GM21786 (cell line): Measurements from ENCODE around the gene HTR3A.

Experiments used
- ATAC-seq: cut with Tn5 transposase; IDR thresholded peaks from one replicate; pipeline ENCODE4 v1.9.1; 2021; ENCODE audit not compliant: unreplicated experiment

HTR3A gene

DNA sequence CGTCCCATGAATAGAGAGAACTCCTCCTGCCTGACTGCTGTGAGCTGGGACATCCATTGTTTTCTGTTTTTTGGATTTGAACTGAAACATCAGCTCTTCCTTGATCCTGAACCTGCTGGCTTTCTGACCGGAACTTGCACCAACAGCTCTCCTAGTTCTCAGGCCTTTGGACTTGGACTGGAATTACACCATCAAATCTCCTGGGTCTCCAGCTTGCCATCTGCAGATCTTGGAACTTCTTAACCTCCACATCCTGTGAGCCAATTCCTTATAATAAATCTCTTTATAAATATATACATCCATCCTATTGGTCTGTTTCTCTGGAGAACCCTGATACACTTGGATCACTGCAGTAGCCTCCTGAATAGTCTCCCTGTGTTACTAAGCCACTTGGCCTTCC is 42.1 kb downstream of the HTR3A start:
- ATAC-seq = no peak

DNA sequence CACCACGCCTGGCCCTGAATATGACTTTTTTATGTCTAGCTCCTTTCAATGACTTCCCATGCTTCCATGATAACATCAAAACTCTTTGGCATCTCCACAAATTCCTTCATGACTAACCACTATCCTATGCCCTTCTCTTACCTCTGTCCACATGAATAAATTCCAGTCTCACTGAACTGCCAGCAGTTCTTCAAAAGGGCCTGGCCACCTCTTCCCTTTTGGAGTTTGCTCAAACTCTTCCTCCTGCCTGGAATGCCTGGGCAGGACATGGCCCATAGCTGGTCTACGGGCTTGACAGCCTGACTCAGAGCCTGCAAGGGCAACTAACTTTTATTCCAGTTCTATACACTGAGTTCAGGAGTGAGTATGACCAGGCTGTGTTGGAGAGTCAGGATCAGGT is 42.8 kb downstream of the HTR3A start:
- ATAC-seq = no peak

DNA sequence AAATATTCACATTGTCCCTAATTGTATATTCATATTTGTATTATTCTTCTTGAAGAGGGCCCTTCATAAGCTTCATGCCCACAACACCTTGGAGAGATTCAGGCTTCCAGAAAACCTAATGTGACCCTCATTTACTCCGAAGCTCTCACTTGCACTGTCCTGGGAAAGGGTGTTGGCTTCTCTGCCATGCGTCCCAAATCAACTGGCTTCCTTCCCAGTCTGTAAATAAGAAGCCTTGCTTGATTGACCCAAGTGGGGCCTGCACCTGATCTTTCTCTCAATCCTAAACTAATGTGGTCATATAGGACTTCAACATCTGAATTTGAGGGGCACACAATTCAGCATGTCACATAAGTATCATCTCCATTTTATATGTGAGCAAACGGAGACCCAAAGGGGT is 44.1 kb downstream of the HTR3A start:
- ATAC-seq = no peak

GRCh38 chr11:114019574-114019973 is 44.7 kb downstream of the HTR3A start:
- no peak for ATAC-seq

- ATAC-seq = no peak
Measured at GRCh38 chr11:114025329-114025907, 50.5 kb downstream of the HTR3A start.

DNA sequence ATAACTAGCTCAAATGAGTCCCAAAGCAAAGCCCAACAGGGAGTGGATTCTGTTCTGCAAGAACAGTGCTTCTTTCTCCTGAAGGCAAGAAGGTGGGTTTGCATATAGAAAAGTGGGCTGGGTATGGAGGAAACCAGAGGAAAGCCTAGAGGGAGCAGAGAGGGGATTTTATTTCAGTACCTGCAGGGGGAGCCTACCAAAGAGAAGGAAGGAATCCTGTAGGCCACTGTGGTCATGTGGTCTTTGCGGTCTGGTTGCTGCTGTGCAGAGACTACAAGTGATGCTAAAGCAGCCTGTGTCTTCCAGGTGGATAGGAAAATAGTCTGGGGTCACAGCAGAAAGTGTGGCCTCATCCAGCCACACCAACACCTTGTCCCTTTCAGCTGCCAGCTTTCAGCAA is 51.4 kb downstream of the HTR3A start:
- ATAC-seq = no peak

DNA sequence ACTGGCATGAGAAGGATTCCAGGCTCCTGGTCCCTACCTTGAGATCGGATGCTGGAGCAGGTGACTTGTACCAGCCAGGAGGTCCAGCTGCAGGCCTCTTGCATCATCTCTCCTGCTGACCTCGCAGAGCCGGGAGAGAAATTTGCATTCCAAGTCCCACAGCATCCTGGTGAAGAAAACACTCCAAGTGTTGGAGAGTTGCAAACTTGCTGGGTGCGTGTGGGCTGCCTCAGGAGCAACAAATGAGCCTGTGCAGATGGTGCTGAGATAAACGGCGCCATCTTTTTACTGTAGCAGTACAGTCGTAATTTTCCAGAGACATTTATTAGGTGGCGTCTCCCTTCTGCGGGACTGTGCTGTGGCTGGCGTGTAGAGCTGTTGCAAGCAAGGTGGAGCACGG is 52.5 kb downstream of the HTR3A start:
- no peak for ATAC-seq

DNA sequence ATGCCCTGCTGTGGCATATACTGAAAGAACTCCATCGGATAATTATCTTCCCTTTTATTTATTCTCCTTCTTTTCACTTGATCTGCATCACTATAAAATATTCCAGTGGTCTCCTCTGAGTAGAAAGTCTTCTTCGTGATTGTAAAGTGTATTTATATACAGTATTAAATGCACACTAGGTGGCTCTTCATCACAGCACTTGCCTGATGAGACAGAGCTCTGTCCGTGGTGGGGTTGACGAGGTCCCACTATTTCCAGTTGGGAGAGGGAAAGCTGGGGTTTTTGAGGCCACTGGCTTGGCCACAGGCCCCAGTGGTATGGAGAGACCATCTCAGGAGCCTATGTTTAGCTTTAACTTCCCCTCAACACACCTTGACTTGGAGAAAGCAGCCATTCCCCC is 53.0 kb downstream of the HTR3A start:
- no peak for ATAC-seq

DNA sequence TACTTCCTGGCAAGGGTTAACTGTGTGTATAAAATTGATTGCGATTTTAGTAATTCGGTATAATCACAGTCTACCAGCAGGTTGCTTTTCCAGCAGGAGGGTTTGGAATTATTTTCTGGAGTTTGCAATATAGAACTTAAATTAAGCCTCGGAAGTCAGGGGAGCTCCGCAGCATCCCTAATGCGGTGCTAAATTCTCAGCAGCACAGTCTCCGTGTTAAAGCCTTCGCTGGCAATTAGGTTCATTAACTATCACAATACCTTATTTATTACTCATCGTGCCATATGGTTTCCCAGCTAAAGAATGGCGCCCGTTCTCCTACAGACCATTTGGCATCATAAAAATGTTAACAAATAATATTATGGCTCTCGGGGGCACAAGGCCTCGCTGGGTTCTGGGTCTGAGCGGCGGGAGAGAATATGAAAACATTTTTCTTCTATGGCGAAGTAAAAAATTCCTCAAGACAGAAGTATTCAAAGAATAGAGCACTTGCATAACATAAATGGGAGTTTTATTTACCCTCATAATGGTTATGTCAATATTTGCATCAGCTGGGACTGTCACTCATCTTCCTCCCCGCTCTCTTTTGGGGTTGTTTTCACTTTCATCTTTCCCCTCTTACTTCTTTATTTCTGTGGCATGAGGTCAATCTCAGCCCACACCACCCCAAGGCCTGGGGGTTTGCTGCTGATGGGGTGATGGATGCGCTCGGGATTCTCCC is 56.5 kb downstream of the HTR3A start:
- ATAC-seq = no peak

DNA sequence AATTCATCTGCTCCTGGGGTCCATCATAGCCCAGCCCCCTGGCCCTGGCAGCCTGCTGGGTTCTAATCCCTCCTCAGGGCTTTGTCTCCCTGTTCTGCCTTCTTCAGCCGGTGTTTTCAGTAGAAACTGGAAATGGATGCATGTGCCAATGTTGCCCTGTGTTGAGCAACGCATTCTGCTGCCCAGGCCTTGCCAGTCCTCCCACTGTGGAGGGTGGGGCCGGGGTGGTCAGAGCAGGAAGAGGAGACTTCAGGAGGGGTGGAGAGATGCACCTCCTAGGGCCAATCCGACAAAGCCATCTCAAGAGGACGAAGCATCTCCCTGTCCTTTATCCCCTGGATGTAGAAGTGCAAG is 57.0 kb downstream of the HTR3A start:
- ATAC-seq = no peak

DNA sequence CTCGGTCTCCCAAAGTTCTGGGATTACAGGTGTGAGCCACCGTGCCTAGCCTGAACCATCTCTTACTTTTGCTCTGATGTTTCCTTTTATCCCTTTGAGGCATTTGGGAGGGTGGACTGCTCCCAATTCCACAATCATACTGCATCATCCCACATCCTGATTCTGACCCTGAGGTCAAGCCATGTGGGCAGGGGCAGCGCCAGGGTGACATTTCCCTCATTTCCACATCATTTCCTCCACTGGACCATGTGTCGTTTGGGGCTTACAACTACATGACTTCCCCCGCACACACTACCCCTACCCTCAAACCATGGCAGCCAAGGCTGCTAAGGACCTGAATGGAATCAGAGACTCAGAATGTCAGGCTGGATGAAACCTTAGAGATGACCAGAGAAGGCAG is 58.2 kb downstream of the HTR3A start:
- ATAC-seq = no peak

- no peak for ATAC-seq
Measured at GRCh38 chr11:114033572-114033971, 58.7 kb downstream of the HTR3A start.

DNA sequence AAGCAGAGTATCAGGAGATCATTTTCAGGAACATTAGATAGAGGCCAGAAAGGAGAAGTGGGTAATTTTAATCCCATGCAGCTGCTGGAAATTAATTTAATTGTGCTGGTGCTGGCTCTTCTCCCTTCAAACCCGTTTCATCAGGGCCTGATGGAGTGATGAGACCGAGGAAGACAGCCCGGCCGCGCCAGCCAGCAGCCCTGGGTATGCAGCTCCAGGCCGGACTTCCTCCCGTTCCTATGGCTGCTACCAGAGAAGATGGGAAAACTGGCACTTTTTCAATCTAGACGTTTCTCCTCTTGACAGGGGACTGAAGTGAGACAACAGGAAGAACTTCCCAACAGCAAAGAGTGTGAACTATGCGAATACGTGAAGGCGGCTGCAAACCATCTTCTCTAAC is 60.0 kb downstream of the HTR3A start:
- no peak for ATAC-seq

GRCh38 chr11:114036147-114036811 is 61.4 kb downstream of the HTR3A start:
- ATAC-seq = no peak

DNA sequence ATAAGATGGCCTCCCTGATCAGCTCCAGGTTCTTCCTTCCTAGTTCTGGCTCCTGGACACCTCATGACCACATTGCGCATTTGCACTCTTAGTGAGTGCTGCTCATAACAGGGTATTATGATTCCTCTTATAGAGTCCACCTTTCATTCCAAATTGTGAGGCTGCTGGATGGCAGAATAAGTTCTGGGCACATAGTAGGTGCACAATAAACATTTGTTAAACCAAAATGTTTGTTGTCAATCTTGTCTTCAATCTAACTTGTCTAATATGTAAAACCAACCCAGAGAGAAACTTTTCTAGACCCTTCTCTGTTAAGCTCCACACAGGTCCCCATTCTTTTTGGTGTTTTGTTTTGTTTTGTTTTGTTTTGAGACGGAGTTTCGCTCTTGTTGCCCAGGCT is 62.0 kb downstream of the HTR3A start:
- no peak for ATAC-seq

- ATAC-seq = no peak
Measured at GRCh38 chr11:114039551-114039950, 64.6 kb downstream of the HTR3A start.
